Right lobe of liver (tissue), 6 donors: ENCODE measurements around the gene MIPEP. TPM values are rescaled to one million over a fixed set of nuclear protein-coding genes. Genes with fewer than 3 reads are reported as not detected.

ENCODE experiments used
- ATAC-seq, 4 donors: fragments of 200-7000 bp; cut with Tn5 transposase; one replicate each; pipeline ENCODE4 v1.9.1; 2020; ENCODE audit warnings: mild to moderate bottlenecking in 4 of 4, moderate library complexity in 4 of 4
- DNase-seq, 3 donors: peaks; one replicate each; pipeline ENCODE4 v3.0.0-alpha.2; 2020
- H3K27ac ChIP-seq, 3 donors: fragments of 200-600 bp; one replicate each; pipeline ENCODE4 v1.8.0; 2022
- H3K27me3 ChIP-seq, 2 donors: fragments of 200-600 bp; one replicate each; pipeline ENCODE4 v1.8.0; 2022
- H3K36me3 ChIP-seq, 4 donors: fragments of 200-600 bp; sonication (generic) in 1 of 4; one replicate each; pipeline versions ENCODE4 v1.5.1 to v1.8.0; 2017 to 2022; ENCODE audit warnings: control low read depth in 1 of 4
- H3K4me1 ChIP-seq, 4 donors: fragments of 200-600 bp; sonication (generic) in 1 of 4; one replicate each; pipeline versions ENCODE4 v1.5.1 to v1.8.0; 2017 to 2022; ENCODE audit warnings: control low read depth in 1 of 4
- H3K4me3 ChIP-seq, 3 donors: fragments of 200-600 bp; one replicate each; pipeline ENCODE4 v1.8.0; 2022
- H3K9me3 ChIP-seq, 4 donors: fragments of 200-600 bp; sonication (generic) in 1 of 4; one replicate each; pipeline versions ENCODE4 v1.5.1 to v1.8.0; 2017 to 2022; ENCODE audit warnings: control low read depth in 1 of 4
- CTCF ChIP-seq, 4 donors: fragments of 200-600 bp in 3 of 4; fragments of 450-650 bp in 1 of 4; IDR thresholded peaks; one replicate each; pipeline versions ENCODE4 v1.5.1 to v1.8.0; 2016 to 2022; ENCODE audit warnings: antibody characterized with exemption in 4 of 4, mild to moderate bottlenecking in 2 of 4
- POLR2A ChIP-seq: fragments of 450-650 bp; IDR thresholded peaks from one replicate; pipeline ENCODE4 v1.6.1; 2017; ENCODE audit warnings: antibody characterized with exemption, mild to moderate bottlenecking
- WGBS: methylation state at CpG from one replicate; pipeline ENCODE4 v1.1.6; 2018; ENCODE audit warnings: low coverage, low lambda C conversion rate; ENCODE audit not compliant: insufficient coverage; ENCODE audit errors: missing lambda C conversion rate; 5-methylcytosine and 5-hydroxymethylcytosine counted together
- intact Hi-C, 2 donors: fragments of 100-400 bp; cut with DNase I; formaldehyde crosslinking; loops; one replicate each; pipeline versions ENCODE4 v1.11.2 to v1.14.1; 2022
- total RNA-seq, 6 experiments: library from RNA; depleted of rRNA in 2 of 6; stranded (reverse); fragments of >200 nt in 2 of 6; fragmentation: NEBNext Ultra II Directional in 3 of 6; extraction: Animal tissue kit (Norgen Biotek cat#: 25700) in 3 of 6; gene quantifications; one replicate each; pipeline versions ENCODE4 v1.1.0 to v1.2.4, GENCODE V29; 2016 to 2023
- donor health status: DM: no; HTN: yes; CAD: no.
- donor health status: DM: no; HTN: no; CAD: no.
- donor health status: DM: no; HTN: no; CAD: no.
- donor health status: DM: no; HTN: yes; CAD: no.
- donor health status: DM: no; HTN: yes; CAD: no.

The MIPEP gene
- total RNA-seq, 6 experiments from 2014 or later = 8.2 to 15.2 (median 11.8) TPM

GRCh38 chr13:23805821-23806220, 83.4 kb downstream of the MIPEP start:
- H3K27ac ChIP-seq = no peak overlapping the region
- ATAC-seq (no peak), DNase-seq (no peak)
- no peaks in the 10 kb centered on the region for H3K27me3 ChIP-seq
- no peaks in the 10 kb centered on the region for H3K4me1 ChIP-seq
- intact Hi-C loops = no loop called here
- TF ChIP-seq CTCF (IDR thresholded peaks at IDR 0.05) (no peak), POLR2A (no peak)
- no peaks in the 10 kb centered on the region for H3K36me3 ChIP-seq
- 75% methylated on average over 1 of the region's 1 CpG for WGBS
- H3K4me3 ChIP-seq = no peak overlapping the region
- no peaks in the 10 kb centered on the region for H3K9me3 ChIP-seq

DNA sequence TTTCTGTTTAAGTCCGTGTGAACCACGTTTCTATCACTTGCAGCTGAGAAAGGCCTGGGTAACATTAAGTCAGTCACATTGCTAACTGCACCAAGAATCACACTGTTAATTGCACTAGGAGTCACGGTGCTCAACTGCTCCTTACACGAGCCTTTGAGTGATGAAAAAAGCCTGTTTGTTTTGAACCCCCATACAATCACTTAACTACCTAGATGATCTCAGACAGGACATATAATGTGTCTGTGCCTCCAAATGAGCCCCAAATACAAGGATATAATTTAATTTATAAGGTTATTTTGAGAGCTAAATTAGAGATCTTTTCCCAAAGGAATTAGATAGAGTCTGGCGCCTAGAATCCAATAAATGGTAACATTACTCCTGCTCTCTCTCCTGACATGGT, 84.1 kb downstream of the MIPEP start:
- Histone ChIP-seq H3K9me3 (no peaks in the 10 kb centered on the region), H3K4me1 (no peaks in the 10 kb centered on the region), H3K36me3 (no peaks in the 10 kb centered on the region), H3K27ac (no peak overlapping the region), H3K27me3 (no peaks in the 10 kb centered on the region), H3K4me3 (no peak overlapping the region)
- ATAC-seq = no peak
- intact Hi-C loops = no loop called here
- whole genome bisulfite sequencing = 93% methylated on average over 3 of the region's 5 CpGs
- DNase-seq = no peak
- TF ChIP-seq CTCF (IDR thresholded peaks at IDR 0.05) = no peak
- no peak for TF ChIP-seq POLR2A

GRCh38 chr13:23804166-23804565, 85.0 kb downstream of the MIPEP start:
- intact Hi-C loops = no loop called here
- DNase-seq = no peak

DNA sequence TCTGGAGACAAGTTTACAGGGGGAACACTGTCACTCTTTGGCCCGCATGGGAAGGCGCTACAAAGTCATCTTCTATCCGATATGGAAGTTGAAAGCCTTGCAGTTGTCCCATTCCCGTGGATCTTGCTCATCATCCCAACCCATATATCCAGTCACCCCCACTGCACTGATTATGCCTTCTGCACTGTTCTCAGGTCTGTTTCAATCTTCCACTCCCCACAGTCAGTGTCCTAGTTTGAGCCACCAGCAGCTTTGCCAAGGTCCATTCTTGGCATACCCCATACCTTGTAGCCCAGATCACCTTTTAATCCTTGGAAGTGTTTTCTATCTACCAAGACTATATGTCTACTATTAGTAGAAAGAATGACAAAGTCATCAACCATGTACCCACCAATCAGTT, 88.1 kb downstream of the MIPEP start:
- WGBS = 100% methylated on average over 4 of the region's 4 CpGs
- H3K27ac ChIP-seq = no peak overlapping the region

More at GRCh38 chr13:23804166-23804565, 85.0 kb downstream of the MIPEP start:
- Histone ChIP-seq H3K4me1 (no peaks in the 10 kb centered on the region), H3K27me3 (no peaks in the 10 kb centered on the region), H3K9me3 (no peaks in the 10 kb centered on the region), H3K4me3 (no peak overlapping the region), H3K27ac (no peak overlapping the region), H3K36me3 (no peaks in the 10 kb centered on the region)
- WGBS = 83% methylated on average over 1 of the region's 1 CpG
- no peak for ATAC-seq
- TF ChIP-seq CTCF (IDR thresholded peaks at IDR 0.05) (no peak), POLR2A (no peak)

More for the DNA sequence above, 88.1 kb downstream of the MIPEP start:
- ATAC-seq = no peak
- no peaks in the 10 kb centered on the region for H3K27me3 ChIP-seq
- H3K4me3 ChIP-seq = no peak overlapping the region
- H3K9me3 ChIP-seq = no peaks in the 10 kb centered on the region
- H3K36me3 ChIP-seq = no peaks in the 10 kb centered on the region
- DNase-seq = no peak
- intact Hi-C loops = no loop called here
- no peak for TF ChIP-seq CTCF (IDR thresholded peaks at IDR 0.05)
- no peak for TF ChIP-seq POLR2A
- H3K4me1 ChIP-seq = no peaks in the 10 kb centered on the region
